GM21717 (cell line): Measurements from ENCODE around the gene NAALADL2.
"Not testable (repeated sequence)": the region's sequence is repeated elsewhere in the genome, so short reads cannot be mapped to it uniquely, and the experiment has no call there.

ENCODE experiments used
- ATAC-seq: cut with Tn5 transposase; IDR thresholded peaks from one replicate; pipeline ENCODE4 v1.9.1; 2021; ENCODE audit warnings: mild to moderate bottlenecking, moderate library complexity; ENCODE audit not compliant: unreplicated experiment

The NAALADL2 gene

GRCh38 chr3:175807175-175807574, 948.0 kb downstream of the NAALADL2 start:
- ATAC-seq: no peak

GRCh38 chr3:175818811-175819464, 959.8 kb downstream of the NAALADL2 start:
- no peak for ATAC-seq

- not testable (repeated sequence) for ATAC-seq
These were observed 963.8 kb downstream of the NAALADL2 start for GRCh38 chr3:175822766-175823491.

DNA sequence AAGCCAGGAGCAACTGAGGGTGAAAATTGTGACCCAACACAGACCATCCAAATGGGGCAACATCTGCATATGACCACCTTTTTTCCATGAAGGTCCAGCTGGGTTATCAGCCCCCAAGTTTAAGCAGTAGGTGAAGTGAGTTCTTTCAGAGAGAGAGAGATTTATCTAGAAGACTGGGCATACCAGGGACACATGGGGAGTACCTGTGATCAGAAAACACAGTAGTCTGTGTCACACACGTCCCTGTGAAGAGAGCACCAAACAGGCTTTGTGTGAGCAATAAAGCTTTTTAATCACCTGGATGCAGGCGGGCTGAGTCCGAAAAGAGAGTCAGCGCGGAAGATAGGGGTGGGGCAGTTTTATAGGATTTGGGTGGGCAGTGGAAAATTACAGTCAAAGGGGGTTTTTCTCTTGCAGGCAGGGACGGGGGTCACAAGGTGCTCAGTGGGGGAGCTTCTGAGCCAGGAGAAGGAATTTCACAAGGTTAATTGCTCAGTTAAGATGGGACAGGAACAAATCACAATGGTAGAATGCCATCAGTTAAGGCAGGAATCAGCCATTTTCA, 966.0 kb downstream of the NAALADL2 start:
- not testable (repeated sequence) for ATAC-seq

GRCh38 chr3:175826759-175827158, 967.6 kb downstream of the NAALADL2 start:
- no peak for ATAC-seq

GRCh38 chr3:175829809-175830208, 970.7 kb downstream of the NAALADL2 start:
- not testable (repeated sequence) for ATAC-seq

GRCh38 chr3:175835763-175836162, 976.6 kb downstream of the NAALADL2 start:
- ATAC-seq: not testable (repeated sequence)

DNA sequence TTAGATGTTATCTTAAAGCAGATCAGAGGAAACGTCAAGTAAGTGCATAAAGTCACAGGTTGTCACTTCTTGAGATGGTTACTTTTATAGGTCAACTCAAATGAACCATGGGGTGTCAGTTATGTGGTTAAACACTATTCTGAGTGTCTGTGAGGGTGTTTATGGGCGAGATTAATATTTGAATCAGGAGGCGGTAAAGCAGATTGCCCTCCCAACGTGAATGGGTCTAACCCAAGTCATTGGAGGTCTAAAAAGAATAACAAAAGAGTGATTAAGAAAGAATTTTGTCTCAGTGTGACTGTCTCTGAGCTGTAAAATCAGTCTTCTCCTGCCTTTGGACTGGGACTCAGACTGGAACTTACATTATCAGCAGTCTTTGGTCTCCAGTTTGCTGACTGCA, 977.5 kb downstream of the NAALADL2 start:
- no peak for ATAC-seq

DNA sequence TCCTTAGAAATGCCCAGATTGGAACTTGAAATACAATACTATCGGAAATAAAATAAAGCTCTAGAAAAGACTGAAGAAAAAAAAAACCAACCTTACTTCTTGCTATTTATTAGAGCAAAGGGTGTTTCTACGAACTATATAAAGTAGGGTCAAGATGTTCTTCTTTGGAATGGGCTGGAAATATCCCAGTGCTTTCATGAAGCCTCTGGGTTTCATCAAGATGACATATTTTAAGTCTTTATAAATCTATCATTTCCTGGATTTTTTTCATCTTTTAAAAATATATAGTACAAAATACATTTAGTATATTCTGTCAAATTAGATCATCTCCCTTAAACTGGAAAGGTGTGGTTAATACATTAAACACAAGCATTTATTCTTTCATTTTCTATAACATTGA, 978.8 kb downstream of the NAALADL2 start:
- no peak for ATAC-seq

DNA sequence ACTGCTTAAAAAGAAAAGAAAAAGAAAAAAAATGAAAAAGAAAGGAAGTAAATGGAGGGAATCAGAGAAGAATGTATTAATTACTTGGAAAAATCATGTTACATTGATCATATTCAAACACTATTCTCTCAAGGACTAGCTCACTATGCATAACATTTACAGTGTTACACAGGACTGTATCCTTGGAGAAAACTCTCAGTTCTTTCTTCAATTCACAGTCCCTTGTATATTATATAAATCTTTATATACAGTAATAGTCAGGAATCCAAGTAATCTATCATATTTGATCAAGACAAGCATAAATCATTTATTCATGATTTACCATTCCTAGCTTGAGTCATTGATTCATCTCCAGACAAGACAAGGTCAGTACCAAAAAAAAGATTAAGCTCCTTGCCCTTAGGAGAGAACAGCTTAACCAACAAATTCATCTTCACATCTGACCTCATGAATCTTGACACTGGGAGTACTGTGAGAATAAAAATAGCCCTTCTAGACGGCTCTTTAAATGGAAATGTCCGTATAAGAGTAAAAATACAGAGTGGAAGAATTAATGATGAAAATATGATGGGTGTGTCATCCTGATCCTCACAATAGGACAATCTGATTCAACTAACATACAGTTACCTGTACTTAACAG, 980.4 kb downstream of the NAALADL2 start:
- no peak for ATAC-seq

DNA sequence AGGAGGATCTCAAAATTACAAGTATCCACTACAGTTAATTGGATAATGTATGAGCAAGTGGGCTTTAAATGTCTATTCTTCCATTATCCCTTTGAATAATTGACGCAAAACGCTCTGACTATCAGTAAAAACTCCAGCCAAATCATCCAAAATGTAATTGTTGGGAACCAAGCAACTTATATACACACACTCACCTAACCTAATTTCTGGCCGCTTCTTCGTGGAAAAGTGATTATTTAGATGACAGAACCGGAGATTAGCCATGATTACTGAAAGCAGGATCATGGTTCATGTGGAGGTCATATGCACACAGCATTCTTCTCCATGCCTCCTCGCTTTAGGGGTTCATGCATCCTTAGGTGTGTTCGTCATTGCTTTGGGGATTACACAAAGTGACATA, 992.4 kb downstream of the NAALADL2 start:
- no peak for ATAC-seq

DNA sequence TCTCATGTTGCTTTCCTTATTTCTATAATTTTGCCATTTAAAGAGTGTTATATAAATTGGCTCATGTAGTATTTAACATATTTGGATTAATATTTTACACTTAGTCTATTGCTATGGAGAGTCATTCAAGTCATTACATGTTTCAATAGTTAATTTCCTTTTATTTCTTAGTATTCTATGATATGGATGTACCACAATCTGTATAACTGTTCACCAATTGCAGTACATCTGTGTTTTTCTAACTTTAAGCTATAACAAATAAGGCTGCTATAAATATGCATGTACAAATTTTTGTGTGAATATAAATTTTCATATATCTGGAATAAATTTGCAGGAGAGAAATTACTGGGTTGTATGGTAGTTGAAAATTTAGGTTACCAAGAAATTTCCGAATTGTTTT, 993.4 kb downstream of the NAALADL2 start:
- no peak for ATAC-seq

- ATAC-seq: no peak
These were observed 998.6 kb downstream of the NAALADL2 start for GRCh38 chr3:175857666-175858270.
